Measurements from ENCODE around the gene DUOXA2.
"Not testable (repeated sequence)": the region's sequence is repeated elsewhere in the genome, so short reads cannot be mapped to it uniquely, and the experiment has no call there.

DUOXA2 gene

DNA sequence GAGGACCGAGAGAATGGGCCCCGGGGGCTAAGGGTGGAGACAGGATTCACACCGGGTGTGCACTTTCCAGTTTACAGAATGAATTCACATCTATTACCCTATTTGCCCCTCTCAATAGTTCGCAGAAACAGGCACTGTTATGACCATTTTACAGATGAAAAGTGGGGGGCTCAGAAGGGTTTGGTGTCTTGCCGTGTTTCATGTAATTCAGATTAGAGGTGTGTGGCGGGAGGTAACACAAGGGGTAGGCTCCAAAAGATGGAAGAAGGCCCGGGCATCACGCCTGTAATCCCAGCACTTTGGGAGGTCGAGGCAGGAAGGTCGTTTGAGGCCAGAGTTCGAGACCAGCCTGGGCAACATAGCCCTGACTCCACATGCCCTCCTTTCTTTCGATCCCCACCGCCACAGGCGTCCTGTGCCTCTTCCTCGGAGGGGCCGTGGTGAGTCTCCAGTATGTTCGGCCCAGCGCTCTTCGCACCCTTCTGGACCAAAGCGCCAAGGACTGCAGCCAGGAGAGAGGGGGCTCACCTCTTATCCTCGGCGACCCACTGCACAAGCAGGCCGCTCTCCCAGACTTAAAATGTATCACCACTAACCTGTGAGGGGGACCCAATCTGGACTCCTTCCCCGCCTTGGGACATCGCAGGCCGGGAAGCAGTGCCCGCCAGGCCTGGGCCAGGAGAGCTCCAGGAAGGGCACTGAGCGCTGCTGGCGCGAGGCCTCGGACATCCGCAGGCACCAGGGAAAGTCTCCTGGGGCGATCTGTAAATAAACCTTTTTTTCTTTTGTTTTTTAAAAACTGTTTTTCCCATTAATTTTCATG is 3.4 kb downstream of the DUOXA2 start:
- DNase-seq (ENCODE audit: low spot score): no peak

DNA sequence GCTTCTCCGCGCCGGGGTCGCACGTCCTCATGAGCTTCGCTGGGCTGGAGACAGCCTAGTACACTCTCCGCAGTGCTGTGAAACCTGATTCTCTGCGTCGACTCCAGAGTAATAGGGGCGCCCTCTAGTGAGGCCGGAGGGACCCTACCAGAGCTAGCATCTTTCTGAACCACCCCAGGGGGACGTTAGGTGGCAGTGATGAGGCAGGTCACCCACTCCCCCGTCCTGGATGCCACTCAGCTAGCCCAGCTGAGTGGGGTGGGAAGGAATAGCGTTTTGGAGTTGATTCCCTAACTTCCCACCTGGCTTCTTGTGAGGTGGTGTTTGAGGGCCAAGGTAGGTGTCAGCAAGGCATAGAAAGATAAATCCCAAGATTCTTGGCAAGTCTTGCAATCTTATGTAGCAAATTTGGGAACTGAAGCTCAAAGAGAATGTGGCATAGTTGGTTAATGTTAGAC is 4.0 kb downstream of the DUOXA2 start:
- peak; percentile 94 for DNase-seq (ENCODE audit: low spot score)

DNA sequence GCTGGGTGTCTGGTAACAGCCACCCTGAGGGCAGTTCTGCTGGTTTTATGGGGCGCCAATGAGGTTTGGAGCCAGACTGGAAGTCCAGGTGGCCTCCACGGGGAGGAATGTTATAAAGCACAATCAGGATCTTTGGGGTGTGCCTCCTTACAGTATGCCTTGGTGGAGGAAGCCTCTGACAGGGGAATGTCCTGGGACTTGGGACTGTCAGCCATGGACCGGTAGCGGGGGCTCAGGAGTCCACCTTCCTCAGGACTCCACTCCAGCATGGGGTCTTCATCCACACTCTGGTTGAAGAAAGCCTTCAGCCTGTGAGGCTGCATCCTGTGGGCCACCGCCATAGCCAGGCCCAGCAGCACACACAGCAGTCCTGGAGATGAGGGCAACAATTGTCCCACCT is 4.9 kb downstream of the DUOXA2 start:
- DNase-seq (ENCODE audit: low spot score): no peak

DNA sequence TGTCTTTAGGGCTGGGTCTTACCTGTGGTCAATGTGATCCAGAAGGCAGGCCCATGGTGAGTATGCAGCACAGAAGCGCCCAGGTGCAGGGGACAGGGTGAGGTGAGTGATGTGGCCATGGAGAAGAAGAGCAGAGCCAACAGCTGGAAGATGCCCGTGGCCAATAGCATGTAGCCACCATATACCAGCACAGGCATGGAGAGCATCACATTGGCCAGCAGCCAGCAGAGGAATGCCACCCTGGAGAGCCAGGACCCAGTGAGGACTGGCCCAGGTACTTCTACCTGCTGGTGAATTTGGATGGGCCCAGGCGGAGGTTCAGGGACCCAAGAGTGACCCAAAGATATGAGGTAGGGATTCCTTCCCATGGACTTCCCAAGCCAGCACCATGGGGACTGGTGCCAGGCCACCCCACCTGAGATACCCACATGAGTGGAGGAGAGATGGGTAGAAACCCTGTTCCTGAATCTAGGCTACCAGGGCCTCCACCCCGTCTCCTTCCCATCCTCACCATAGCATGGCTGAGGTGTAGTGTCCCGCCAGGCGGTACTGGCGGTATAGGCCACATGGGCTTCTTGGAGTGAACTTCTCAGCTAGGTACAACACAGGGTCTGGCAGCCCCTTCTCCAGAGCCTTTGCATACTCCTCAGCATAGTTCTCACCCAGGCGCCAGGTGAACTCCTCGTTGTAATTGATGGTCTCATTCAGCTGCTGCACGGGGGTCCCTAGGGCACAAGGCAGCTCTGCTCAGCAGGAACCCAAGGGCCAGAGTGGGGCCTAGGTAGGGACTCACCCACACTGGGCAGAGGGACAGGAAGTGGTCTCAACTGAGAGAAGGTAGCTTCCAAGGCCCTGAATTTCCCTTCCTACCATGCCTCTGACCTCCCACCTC is 6.2 kb downstream of the DUOXA2 start:
- DNase-seq (ENCODE audit: low spot score): no peak

DNA sequence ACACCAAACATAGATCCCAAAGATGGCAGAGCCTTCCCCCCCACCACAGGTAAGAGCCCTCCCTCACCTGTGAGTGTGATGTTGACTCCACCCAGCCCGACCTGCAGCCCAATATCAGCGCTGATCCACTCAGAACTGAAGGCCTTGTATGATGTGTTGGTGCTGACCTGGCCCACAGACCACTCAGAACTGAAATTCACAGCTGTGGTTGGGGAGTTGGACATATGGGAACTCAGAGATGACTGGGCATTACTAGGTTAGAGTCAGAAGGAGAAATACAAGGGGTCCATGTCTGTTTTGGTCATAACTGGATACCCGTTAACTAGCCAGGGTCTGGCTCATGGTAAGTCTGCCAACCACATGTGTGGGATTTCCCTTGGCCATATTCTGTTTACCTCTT is 6.9 kb downstream of the DUOXA2 start:
- no peak for DNase-seq (ENCODE audit: low spot score)

DNA sequence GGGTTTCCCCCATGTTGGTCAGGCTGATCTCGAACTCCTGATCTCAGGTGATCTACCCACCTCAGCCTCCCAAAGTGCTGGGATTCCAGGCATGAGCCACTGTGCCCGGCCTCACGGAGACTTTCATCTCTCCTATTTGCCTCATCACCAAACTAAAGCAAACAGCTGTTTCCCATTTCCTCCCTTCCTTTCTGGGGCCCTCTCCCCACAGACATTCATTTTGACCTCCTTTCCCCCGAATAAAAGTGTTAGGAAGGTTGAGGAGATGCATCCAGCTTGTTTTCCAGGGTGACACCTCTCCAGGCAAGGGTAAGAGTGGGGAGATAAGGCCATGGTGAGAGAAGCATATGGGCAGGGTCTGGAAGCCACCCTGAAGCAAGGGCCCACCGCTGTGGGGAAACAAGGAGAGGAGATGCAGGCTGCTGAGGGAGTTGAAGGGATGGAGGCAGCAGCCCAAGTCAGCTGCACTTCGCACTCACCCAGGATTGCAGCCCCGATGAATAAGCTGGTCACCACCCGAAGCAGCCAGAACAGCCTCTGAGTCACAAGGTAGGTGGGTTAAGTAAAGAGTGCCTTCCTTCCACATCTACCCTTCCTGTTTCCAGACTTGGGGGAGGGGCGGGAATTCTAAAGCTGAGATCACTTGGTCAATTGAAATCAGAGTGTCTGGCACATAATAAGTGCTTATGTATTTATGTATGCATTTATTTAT is 7.7 kb downstream of the DUOXA2 start:
- DNase-seq (ENCODE audit: low spot score): peak; percentile 89

DNA sequence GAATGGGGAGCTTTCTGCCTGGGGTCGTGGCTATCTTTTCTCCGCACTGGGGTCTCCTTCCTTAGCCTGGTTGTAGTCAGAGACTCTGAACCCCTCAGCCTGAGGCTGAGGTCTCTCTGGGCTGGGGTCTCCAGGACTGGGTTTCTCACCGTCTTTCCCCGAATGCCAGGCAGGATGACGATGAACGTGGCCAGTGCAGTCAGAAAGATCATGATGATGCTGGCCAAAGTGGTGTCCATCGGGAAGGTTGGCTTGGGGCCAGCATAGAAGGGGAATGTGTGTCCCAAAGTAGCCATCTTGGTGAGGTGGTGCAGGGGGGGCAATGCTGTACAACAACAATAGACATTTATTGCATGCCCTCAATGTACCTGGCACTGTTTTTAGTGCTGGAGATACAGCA is 8.6 kb downstream of the DUOXA2 start:
- no peak for DNase-seq (ENCODE audit: low spot score)

DNA sequence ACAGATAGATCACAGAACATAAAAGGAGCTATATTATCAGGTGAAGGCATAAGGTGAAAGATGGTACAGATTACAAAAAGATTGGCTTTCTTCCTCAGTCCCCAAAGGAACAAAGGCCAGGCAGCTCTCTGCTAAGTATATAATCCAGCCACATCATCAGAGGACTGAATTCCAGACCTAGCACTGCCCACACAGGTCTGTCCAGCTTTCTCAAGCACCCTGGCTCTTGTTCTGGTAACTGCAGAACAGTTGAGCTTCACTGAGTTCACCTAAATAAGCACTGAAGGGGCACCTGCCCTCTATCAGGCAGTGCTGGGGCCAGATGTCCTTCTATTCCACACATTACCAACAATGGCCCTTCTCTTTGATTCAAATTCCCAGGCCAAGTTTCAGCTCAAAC is 9.3 kb downstream of the DUOXA2 start:
- DNase-seq (ENCODE audit: low spot score): no peak

DNA sequence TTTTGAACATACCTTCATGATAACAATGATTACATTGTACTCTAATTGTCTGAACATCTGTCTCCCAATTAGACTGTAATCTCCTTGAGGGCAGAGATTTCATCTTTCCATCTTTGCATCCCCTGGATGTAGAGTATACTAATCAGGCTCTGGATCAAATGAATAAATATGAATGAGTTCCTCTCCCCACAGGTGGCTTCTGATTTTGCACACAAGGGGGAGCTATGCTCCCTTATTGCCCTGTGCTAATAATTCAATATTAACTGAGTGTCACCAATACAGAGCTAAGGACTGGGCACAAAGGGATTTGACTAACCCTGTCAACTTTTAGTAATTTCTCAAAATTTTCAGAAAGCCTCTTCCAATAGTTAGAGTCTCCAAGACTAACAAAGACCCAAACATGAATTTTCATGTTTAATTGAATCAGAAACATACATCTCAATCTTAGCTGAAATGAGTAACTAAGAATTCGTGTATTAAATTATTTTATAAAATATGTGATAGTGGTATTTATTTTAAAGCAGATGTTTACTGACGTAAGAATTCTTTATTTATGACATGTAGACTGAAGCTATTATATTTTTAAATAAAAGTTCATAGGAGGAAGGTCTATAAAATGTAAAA is 12.5 kb downstream of the DUOXA2 start:
- no peak for DNase-seq (ENCODE audit: low spot score)

DNA sequence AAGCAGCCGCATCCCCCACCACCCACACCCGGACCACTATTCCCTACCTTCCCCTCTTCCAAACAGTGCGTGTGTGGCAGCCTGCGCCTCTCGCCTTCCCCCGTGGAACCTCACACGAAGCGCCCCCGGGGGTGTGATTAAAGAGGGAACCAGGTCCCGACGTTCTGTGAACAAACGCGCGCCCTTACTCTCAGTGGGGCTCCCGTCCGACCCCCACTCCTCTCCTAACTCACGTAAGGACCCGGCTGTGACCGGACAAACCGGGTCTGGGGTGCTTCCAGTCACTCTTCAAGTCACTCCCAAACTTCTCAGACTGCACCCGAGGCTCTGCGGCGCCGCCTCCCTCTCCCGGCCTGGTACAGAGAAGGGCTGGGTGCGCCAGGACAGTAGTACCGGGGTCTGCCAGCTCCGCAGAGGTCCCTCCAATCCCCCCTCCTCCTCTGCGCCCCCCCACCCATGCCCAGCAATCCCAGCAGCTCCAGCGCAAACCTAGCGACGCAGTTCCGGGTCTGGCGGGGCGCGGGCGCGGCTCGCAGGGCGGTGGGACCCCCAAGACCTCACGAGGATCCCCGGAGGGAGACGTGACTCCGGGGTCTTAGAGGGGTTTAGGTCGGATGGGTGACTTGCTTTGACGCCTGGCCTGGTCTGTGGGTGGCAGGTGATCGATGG is 15.0 kb downstream of the DUOXA2 start:
- no peak for DNase-seq (ENCODE audit: low spot score)

DNA sequence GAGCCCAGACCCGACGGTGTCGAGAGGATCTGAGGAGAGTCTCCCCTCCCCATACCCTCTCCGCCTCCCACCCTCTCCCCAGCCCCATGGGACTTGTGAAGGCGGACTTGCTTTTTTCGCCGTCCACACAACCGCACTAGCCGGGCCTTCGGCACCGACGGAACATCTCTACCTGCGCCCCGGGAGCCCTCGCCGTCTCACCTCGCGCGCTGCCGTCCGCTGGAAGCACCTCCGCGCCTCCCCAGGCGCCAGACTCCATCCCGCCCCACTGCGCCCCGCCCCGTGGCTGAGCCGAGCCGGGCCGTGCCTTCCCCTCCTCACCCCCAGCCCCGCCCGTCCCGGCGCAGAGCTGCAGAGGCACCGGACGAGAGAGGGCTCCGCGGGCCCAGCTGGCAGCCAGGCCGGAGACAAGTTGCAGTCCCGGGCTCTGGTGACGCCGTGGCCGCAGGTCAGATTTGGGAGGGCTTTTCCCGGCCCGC is 15.6 kb downstream of the DUOXA2 start, which contains the start of the genes DUOX1 and DUOXA1:
DUOX1 (plus strand) TSS at position 344 of the 479 bp plus-strand sequence. CDS start 1,973 bp downstream, outside the sequence.
DUOXA1 (minus strand) TSS at position 229 of the 479 bp plus-strand sequence. CDS start 6,865 bp downstream, outside the sequence.
- peak; percentile 47 for DNase-seq (ENCODE audit: low spot score)

DNA sequence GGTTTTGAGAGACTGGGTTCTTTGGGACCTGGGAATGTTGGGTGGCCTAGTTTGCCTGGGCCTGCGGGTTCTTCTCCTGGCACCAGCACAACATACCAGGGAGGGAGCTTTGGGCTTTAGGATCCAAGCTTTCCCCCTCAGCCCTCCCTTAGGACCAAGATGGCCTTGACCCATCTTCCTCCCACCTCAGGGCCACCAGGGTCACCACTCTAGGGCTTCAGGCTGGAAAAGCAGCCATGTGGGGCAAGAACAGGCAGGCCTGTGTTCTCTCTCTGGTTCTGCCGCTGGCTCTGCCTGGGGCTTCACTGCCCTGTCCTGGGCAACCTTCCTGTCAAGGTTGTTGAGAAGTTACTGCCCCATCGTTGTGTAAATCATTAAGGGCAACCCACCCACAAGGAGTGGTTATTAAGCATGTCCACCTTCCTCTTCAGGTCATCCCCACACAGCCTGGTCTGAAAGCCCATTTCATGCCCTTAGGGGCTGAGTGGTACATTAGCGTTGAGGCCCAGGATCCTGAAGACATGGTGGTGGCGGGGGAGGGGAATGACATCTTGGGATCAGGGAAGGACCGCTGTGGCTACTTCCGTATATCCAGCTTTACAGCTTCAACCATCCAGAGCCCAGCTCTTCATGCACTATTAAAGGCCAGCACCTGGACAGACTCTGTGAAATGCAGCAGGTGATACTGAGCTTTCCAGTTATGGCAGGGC is 16.3 kb downstream of the DUOXA2 start:
- no peak for DNase-seq (ENCODE audit: low spot score)

DNA sequence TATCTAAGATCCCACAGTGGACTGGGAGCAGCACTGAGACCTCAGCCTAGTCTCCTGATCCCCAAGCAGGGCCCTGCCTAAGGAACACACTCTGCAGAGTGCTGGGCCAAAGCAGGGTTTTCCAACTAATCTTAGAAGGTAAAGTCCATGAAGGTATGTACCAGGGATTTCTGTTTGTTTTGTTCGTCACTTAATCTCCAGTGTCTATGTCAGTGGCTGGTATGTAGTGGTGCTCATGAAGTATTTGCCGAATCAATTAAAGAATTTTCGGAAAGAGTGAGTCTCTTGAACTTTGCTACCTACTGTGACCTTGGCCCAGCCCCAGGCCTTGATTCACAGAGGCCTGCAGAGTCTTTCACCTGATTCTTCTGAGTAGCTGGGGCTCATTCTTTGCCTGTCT is 17.4 kb downstream of the DUOXA2 start:
- no peak for DNase-seq (ENCODE audit: low spot score)

DNA sequence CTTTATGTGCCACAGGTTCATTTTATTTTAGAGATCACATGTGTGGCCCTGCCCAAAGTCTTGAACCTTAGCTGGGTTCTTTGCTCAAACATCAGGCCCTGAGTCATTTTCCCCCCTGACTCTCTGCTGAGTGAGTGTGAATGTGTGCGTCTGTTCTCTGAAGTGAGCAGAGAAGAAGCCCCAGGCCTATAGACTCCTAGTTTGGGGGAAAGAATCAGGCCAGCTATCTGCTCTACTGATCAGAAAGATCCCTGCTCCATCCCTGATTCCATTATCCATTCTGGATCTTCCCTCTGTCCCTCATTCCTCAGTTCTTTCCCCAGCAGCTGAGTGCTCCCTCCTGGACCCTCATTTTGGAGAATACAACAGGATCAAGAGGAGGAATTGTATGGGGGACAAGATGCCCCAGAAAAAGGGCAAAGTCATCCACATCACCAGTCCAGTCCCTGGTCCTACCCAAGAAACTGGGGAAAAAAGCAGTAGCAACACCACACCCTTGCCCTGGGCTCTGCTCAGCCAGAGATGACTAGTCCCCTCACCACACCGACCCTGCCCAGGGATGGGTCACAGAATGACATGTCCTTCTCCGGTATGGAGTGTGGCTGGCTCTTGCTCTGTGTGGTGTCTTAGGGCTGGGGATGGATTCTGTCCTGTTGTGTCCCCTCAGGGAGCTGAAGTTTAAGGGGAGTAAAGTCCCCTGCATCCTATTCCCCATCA is 18.9 kb downstream of the DUOXA2 start:
- no peak for DNase-seq (ENCODE audit: low spot score)

DNA sequence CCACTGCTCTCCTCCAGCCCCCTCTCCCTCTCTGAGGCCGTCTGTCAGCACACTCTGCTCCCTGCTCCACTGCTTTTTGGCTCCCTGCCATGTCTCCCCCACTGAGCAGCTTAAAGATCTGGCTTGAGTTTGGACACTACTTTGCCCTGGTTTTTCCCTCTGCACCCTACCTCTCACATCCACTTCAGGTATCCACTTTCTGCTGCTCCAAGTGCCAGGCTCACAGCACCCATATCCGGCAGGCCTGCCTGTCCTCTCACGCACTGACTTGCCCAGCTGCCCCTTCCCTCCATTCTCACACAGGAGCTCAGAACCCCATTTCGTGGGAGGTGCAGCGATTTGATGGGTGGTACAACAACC is 19.4 kb downstream of the DUOXA2 start:
- no peak for DNase-seq (ENCODE audit: low spot score)

DNA sequence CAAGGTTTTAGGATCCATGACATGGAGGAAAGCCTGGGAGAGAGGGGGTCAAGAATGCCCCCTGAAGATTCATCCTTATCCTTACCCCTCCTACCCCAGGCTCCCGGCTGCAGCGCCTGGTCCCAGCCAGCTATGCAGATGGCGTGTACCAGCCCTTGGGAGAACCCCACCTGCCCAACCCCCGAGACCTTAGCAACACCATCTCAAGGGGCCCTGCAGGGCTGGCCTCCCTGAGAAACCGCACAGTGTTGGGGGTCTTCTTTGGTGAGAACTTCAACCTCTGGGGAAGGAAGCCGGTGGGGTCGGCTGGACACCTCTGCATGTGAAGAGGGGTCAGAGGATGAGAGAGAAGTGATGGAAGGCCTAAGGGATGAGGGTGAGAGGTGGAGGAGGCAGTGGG is 19.9 kb downstream of the DUOXA2 start:
- no peak for DNase-seq (ENCODE audit: low spot score)

DNA sequence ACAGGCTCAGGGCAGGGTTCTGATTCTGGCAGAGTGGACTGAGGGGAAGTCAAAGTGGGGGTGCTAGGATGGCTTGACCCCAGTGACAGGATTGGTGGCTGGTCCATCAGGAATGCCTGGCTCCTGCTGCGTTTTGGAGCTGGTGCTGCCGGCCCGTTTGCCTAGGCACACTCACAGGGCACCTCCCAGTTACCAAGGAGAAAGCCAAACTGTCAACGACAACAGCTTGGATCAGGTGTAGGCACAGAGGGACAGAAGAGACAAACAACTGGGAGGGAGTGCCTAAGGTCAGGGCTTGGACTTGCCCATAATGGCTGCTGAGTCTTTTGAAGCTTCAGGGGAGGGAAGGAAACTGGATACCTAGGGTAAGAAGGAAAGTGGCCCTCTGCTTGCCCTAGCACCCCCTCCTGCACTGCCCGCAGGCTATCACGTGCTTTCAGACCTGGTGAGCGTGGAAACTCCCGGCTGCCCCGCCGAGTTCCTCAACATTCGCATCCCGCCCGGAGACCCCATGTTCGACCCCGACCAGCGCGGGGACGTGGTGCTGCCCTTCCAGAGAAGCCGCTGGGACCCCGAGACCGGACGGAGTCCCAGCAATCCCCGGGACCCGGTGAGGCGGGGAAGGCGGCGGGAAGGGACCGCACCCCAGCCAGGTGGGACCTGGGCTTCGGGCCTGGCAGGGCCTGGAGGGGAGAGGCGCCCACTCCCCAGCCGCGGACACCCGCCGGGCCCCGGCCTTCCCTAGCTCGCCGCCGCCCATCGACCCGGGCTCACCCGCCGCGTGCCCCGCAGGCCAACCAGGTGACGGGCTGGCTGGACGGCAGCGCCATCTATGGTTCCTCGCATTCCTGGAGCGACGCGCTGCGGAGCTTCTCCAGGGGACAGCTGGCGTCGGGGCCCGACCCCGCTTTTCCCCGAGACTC is 20.8 kb downstream of the DUOXA2 start:
- no peak for DNase-seq (ENCODE audit: low spot score)

DNA sequence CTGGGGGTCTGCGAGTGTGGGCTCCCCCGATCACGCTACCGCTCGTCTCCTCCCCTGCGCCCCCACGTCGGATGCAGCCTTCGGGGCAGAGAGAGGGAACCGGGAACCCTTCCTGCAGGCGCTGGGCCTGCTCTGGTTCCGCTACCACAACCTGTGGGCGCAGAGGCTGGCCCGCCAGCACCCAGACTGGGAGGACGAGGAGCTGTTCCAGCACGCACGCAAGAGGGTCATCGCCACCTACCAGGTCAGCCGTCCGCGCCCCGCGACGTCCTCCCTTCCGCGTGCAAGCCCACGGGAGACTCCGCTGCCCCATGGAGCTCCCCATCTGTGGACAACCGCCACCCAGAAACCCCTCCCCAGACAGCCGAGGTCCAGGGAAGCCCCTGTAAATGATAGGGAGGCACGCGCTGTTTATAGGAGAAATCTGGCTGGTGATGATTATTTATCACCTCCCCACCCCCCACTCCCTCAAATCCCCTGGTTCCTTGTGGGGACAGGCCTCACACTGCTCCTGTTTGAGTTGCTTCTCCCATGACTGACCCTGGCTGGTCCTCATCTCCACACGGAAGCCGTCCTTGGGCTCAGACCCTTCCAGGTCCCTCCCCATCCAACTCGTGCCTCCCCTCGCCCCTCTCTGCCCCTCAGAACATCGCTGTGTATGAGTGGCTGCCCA is 21.7 kb downstream of the DUOXA2 start:
- DNase-seq (ENCODE audit: low spot score): not testable (repeated sequence)
